K562 (cell line): ENCODE results near the gene FAM234A. TPM values are rescaled to one million over a fixed set of nuclear protein-coding genes. Genes with fewer than 3 reads are reported as not detected.

ENCODE experiments used
- BHLHE40 ChIP-seq: IDR thresholded peaks from 2 replicates; pipeline ENCODE4 v1.6.1; 2011; ENCODE audit warnings: low read length, improper control_type of control experiment
- CTBP1 ChIP-seq: fragments of 450-650 bp; IDR thresholded peaks from 2 replicates; pipeline ENCODE4 v1.6.1; 2016; ENCODE audit warnings: borderline replicate concordance
- EP400 ChIP-seq: fragments of 450-650 bp; IDR thresholded peaks from 2 replicates; pipeline ENCODE4 v1.6.1; 2017; ENCODE audit warnings: antibody characterized with exemption, mild to moderate bottlenecking, moderate library complexity
- ETS2 ChIP-seq: IDR thresholded peaks from 2 replicates; pipeline ENCODE4 v1.6.1; 2016; ENCODE audit warnings: borderline replicate concordance, missing genetic modification characterization, mild to moderate bottlenecking, moderate library complexity, missing compliant biosample characterization; ENCODE audit not compliant: poor library complexity, severe bottlenecking
- HDAC2 ChIP-seq: fragments of 450-650 bp; IDR thresholded peaks from 2 replicates; pipeline ENCODE4 v1.6.1; 2016; ENCODE audit warnings: mild to moderate bottlenecking
- MAZ ChIP-seq, 2 experiments: fragments of 450-650 bp in 1 of 2; sonication (generic) in 1 of 2; formaldehyde crosslinking; IDR thresholded peaks in 1 of 2; conservative IDR thresholded peaks in 1 of 2; 2 replicates each; pipeline versions ENCODE4 v1.4.0 to v1.5.0; 2020; ENCODE audit warnings: mild to moderate bottlenecking in 1 of 2, missing genetic modification reagents in 1 of 2
- RFX1 ChIP-seq: fragments of 450-650 bp; IDR thresholded peaks from 2 replicates; pipeline ENCODE4 v1.6.1; 2016; ENCODE audit warnings: mild to moderate bottlenecking, moderate library complexity
- RFX5 ChIP-seq: IDR thresholded peaks from 2 replicates; pipeline ENCODE4 v1.6.1; 2011; ENCODE audit warnings: low read depth, mild to moderate bottlenecking, improper control_type of control experiment, low read length
- SP2 ChIP-seq: IDR thresholded peaks from 2 replicates; pipeline ENCODE4 v1.6.1; 2011; ENCODE audit warnings: mild to moderate bottlenecking, low read depth, low read length, moderate library complexity; ENCODE audit not compliant: poor library complexity, severe bottlenecking; ENCODE audit errors: extremely low read depth
- ZBED1 ChIP-seq: IDR thresholded peaks from 2 replicates; pipeline ENCODE4 v1.6.1; 2014
- ZKSCAN8 ChIP-seq: fragments of 200-800 bp; sonication (Bioruptor generic); IDR thresholded peaks from 2 replicates; pipeline ENCODE4 v1.6.1; 2016; ENCODE audit warnings: missing genetic modification characterization, missing compliant biosample characterization
- ZNF24 ChIP-seq: fragments of 450-650 bp; IDR thresholded peaks from 2 replicates; pipeline ENCODE4 v1.6.1; 2016
- ZNF780A ChIP-seq: fragments of 250-450 bp; sonication (Bioruptor Pico); IDR thresholded peaks from 2 replicates; pipeline ENCODE4 v1.5.0; 2021; ENCODE audit warnings: mild to moderate bottlenecking
- polyA plus RNA-seq, 8 experiments: library from polyadenylated mRNA; depleted of rRNA in 4 of 8; stranded (reverse) in 5 of 8; unstranded in 3 of 8; fragments of >200 nt; fragmentation: Nextera tagmentation in 2 of 8; fragmentation: Illumina TruSeq in 1 of 8; extraction: Ambion mirVana in 2 of 8; extraction: Trizol in 1 of 8; gene quantifications; 2 replicates each; pipeline versions ENCODE4 v1.2.1 to v1.2.3, GENCODE V29; 2011 to 2014; ENCODE audit warnings: inconsistent platforms in 1 of 8, missing spikeins in 1 of 8
- total RNA-seq, 7 experiments: library from RNA; depleted of rRNA in 6 of 7; stranded (reverse); fragments of >200 nt in 6 of 7; fragmentation: Illumina TruSeq in 2 of 7; extraction: Trizol in 2 of 7; gene quantifications; 2 replicates each; pipeline versions ENCODE4 v1.2.1 to v1.2.3, GENCODE V29; 2011 to 2021; ENCODE audit warnings: low replicate concordance in 1 of 7
- TF ChIP-seq, protein P1 (sequence below): fragments of 450-650 bp; IDR thresholded peaks from 2 replicates; pipeline ENCODE4 v1.6.1; 2016; ENCODE audit warnings: borderline replicate concordance
- TF ChIP-seq, protein P2 (sequence below): fragments of 450-650 bp; formaldehyde crosslinking; IDR thresholded peaks from 2 replicates; pipeline ENCODE4 v1.4.0; 2020; ENCODE audit warnings: mild to moderate bottlenecking, moderate library complexity
- TF ChIP-seq, protein P3 (sequence below): fragments of 200-400 bp; formaldehyde crosslinking; IDR thresholded peaks from 2 replicates; pipeline ENCODE4 v1.6.1; 2017; ENCODE audit warnings: mild to moderate bottlenecking, low read depth, low read length, moderate library complexity
- TF ChIP-seq, protein P4 (sequence below), 2 experiments: IDR thresholded peaks; 2 replicates each; pipeline ENCODE4 v1.6.1; 2012; ENCODE audit warnings: improper control_type of control experiment in 2 of 2, low read depth in 2 of 2, low read length in 2 of 2, borderline replicate concordance in 1 of 2
- TF ChIP-seq, protein P5 (sequence below): fragments of 250-450 bp; sonication (Bioruptor Pico); IDR thresholded peaks from 2 replicates; pipeline ENCODE4 v1.6.1; 2021; ENCODE audit warnings: mild to moderate bottlenecking

The FAM234A gene
- total and polyA plus RNA-seq, 9 of the 15 experiments (the other 6 are each of a cell fraction or from before 2014, with no cell fraction given): 1.0 to 47.9 (median 15.0) TPM

DNA sequence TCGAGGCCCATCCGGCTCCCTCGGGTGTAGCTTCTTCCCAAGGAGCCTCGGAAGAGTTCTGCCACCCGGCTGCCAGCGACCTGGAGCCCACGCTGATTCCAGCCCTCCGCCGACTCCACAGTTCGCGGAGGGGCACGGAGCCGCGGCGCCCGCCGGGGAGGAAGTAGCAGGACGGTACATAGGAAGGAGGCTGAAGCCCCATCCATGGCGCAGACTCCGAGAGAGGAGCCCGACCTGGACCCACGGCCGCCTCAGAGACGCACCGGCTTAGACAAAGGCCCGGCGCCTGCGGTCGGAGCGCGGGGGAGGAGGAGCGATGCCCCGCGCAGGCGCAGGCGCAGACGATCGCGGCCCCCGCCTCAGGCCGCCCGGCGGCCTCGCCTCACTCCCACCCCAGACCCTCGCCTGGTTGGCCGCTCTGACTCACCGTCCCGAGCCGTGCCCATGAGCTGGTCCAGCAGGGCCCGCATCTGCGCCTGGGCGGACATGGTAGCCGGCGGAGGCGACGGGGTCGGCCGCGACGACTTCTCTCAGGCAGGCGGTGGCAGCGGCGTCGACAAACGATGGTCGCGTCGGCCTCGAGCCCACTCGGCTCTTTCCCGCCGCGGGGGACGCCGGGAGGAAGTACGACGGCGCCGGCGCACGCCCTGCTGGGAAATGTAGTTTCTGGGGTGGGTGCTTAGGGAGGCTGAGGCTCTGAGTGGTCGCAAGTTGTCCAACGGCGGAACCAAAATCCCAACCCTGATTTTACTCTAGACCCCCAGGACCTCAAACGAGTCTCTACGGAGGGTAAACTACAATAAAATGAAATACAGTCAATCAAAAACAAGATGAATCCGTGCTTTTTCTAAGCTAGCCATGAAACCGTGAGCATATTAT, 5.5 kb upstream of the FAM234A start, which contains the start of gene LUC7L (continued):
- TF ChIP-seq, protein P1, sequence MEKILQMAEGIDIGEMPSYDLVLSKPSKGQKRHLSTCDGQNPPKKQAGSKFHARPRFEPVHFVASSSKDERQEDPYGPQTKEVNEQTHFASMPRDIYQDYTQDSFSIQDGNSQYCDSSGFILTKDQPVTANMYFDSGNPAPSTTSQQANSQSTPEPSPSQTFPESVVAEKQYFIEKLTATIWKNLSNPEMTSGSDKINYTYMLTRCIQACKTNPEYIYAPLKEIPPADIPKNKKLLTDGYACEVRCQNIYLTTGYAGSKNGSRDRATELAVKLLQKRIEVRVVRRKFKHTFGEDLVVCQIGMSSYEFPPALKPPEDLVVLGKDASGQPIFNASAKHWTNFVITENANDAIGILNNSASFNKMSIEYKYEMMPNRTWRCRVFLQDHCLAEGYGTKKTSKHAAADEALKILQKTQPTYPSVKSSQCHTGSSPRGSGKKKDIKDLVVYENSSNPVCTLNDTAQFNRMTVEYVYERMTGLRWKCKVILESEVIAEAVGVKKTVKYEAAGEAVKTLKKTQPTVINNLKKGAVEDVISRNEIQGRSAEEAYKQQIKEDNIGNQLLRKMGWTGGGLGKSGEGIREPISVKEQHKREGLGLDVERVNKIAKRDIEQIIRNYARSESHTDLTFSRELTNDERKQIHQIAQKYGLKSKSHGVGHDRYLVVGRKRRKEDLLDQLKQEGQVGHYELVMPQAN: no peak; the same call in 1 of the 2 replicates
- TF ChIP-seq BHLHE40 (peak; percentile 20; the same call in 1 of the 2 replicates), CTBP1 (peak; percentile 87; the same call in 1 of the 2 replicates), ZNF24 (no peak), MAZ (CRISPR knock-in tag; conservative IDR thresholded peaks at IDR 0.05 in 1 of 2, IDR thresholded peaks at IDR 0.05 in 1 of 2) (peak; percentile 83 to 97), HDAC2 (no peak), EP400 (peak; percentile 97), RFX5 (no peak), SP2 (no peak), RFX1 (no peak), ZKSCAN8 (CRISPR knock-in tag) (no peak), ZBED1 (no peak), ZNF780A (CRISPR knock-in tag) (no peak), ETS2 (tag) (no peak)
- TF ChIP-seq, protein P2, sequence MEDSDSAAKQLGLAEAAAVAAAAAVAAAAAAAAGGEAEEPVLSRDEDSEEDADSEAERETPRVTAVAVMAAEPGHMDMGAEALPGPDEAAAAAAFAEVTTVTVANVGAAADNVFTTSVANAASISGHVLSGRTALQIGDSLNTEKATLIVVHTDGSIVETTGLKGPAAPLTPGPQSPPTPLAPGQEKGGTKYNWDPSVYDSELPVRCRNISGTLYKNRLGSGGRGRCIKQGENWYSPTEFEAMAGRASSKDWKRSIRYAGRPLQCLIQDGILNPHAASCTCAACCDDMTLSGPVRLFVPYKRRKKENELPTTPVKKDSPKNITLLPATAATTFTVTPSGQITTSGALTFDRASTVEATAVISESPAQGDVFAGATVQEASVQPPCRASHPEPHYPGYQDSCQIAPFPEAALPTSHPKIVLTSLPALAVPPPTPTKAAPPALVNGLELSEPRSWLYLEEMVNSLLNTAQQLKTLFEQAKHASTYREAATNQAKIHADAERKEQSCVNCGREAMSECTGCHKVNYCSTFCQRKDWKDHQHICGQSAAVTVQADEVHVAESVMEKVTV: peak; percentile 72
- TF ChIP-seq, protein P3, sequence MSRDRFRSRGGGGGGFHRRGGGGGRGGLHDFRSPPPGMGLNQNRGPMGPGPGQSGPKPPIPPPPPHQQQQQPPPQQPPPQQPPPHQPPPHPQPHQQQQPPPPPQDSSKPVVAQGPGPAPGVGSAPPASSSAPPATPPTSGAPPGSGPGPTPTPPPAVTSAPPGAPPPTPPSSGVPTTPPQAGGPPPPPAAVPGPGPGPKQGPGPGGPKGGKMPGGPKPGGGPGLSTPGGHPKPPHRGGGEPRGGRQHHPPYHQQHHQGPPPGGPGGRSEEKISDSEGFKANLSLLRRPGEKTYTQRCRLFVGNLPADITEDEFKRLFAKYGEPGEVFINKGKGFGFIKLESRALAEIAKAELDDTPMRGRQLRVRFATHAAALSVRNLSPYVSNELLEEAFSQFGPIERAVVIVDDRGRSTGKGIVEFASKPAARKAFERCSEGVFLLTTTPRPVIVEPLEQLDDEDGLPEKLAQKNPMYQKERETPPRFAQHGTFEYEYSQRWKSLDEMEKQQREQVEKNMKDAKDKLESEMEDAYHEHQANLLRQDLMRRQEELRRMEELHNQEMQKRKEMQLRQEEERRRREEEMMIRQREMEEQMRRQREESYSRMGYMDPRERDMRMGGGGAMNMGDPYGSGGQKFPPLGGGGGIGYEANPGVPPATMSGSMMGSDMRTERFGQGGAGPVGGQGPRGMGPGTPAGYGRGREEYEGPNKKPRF: no peak
- TF ChIP-seq, protein P4, sequence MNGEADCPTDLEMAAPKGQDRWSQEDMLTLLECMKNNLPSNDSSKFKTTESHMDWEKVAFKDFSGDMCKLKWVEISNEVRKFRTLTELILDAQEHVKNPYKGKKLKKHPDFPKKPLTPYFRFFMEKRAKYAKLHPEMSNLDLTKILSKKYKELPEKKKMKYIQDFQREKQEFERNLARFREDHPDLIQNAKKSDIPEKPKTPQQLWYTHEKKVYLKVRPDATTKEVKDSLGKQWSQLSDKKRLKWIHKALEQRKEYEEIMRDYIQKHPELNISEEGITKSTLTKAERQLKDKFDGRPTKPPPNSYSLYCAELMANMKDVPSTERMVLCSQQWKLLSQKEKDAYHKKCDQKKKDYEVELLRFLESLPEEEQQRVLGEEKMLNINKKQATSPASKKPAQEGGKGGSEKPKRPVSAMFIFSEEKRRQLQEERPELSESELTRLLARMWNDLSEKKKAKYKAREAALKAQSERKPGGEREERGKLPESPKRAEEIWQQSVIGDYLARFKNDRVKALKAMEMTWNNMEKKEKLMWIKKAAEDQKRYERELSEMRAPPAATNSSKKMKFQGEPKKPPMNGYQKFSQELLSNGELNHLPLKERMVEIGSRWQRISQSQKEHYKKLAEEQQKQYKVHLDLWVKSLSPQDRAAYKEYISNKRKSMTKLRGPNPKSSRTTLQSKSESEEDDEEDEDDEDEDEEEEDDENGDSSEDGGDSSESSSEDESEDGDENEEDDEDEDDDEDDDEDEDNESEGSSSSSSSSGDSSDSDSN (IDR thresholded peaks at IDR 0.05; ENCODE audit: borderline replicate concordance in 1 of 2, low read depth in 2 of 2, low read length in 2 of 2): peak in 1 of 2 experiments; percentile 63; a peak in 1 of 4 replicates
- TF ChIP-seq, protein P5, sequence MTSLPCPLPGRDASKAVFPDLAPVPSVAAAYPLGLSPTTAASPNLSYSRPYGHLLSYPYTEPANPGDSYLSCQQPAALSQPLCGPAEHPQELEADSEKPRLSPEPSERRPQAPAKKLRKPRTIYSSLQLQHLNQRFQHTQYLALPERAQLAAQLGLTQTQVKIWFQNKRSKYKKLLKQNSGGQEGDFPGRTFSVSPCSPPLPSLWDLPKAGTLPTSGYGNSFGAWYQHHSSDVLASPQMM (CRISPR knock-in tag): no peak
